ENCODE results near the gene NDUFA6.

- TF ChIP-seq ZFP30 (CRISPR knock-in tag; IDR thresholded peaks at IDR 0.05): no peak
- TF ChIP-seq PATZ1 (CRISPR knock-in tag; IDR thresholded peaks at IDR 0.05; ENCODE audit: borderline replicate concordance): no peak
- no peak for TF ChIP-seq ZC3H10 (CRISPR knock-in tag; IDR thresholded peaks at IDR 0.05)
- no peak for TF ChIP-seq ARNTL (CRISPR knock-in tag; IDR thresholded peaks at IDR 0.05; ENCODE audit: borderline replicate concordance, low read depth)
- no peak for TF ChIP-seq POU6F1 (CRISPR knock-in tag; IDR thresholded peaks at IDR 0.05; ENCODE audit: borderline replicate concordance, low read depth)
- no peak for TF ChIP-seq CREB5 (CRISPR knock-in tag; IDR thresholded peaks at IDR 0.05; ENCODE audit: low read depth)
- no peak for TF ChIP-seq RARB (CRISPR knock-in tag; IDR thresholded peaks at IDR 0.05)
Measured at GRCh38 chr22:42068291-42068690, 22.3 kb downstream of the NDUFA6 start.
